ENCODE measurements around the gene KIZ.

- TF ChIP-seq CTCF (IDR thresholded peaks at IDR 0.05) (peak; percentile 22 to 72 (median 50)), POLR2A (IDR thresholded peaks at IDR 0.05) (peak; percentile 89 to 92)
Measured at GRCh38 chr20:21125849-21126580, at the start of gene KIZ.
